Measurements from ENCODE around the gene NAXE.
"Not testable (repeated sequence)": the region's sequence is repeated elsewhere in the genome, so short reads cannot be mapped to it uniquely, and the experiment has no call there.

Gene NAXE

GRCh38 chr1:156552518-156552917 lies 39.1 kb upstream of the NAXE start (continued):
- TF ChIP-seq CREB5 (CRISPR knock-in tag; IDR thresholded peaks at IDR 0.05; ENCODE audit: low read depth) (no peak), SNAI2 (CRISPR knock-in tag; IDR thresholded peaks at IDR 0.05) (no peak), CSDC2 (CRISPR knock-in tag; IDR thresholded peaks at IDR 0.05) (no peak), ISL1 (CRISPR knock-in tag; IDR thresholded peaks at IDR 0.05) (no peak), TSHZ2 (CRISPR knock-in tag; IDR thresholded peaks at IDR 0.05) (no peak)

- not testable (repeated sequence) for ATAC-seq
These were observed 38.6 kb upstream of the NAXE start for GRCh38 chr1:156552937-156553336.

GRCh38 chr1:156553860-156554485 lies 37.6 kb upstream of the NAXE start:
- TF ChIP-seq ZNF8 (CRISPR knock-in tag; IDR thresholded peaks at IDR 0.05) (no peak), ZNF70 (CRISPR knock-in tag; IDR thresholded peaks at IDR 0.05) (no peak), POU6F1 (CRISPR knock-in tag; IDR thresholded peaks at IDR 0.05; ENCODE audit: borderline replicate concordance, low read depth) (no peak), GLIS3 (CRISPR knock-in tag; IDR thresholded peaks at IDR 0.05) (no peak), ZFP3 (CRISPR knock-in tag; IDR thresholded peaks at IDR 0.05) (no peak), ZC3H10 (CRISPR knock-in tag; IDR thresholded peaks at IDR 0.05) (no peak), TOX (CRISPR knock-in tag; IDR thresholded peaks at IDR 0.05; ENCODE audit: borderline replicate concordance) (no peak), CSDC2 (CRISPR knock-in tag; IDR thresholded peaks at IDR 0.05) (no peak), ZFP30 (CRISPR knock-in tag; IDR thresholded peaks at IDR 0.05) (no peak)
- no peak for ATAC-seq

GRCh38 chr1:156554971-156555370 lies 36.6 kb upstream of the NAXE start:
- no peak for ATAC-seq

GRCh38 chr1:156555715-156556114 lies 35.9 kb upstream of the NAXE start:
- TF ChIP-seq ARNTL (CRISPR knock-in tag; IDR thresholded peaks at IDR 0.05; ENCODE audit: borderline replicate concordance, low read depth) (no peak), ISL1 (CRISPR knock-in tag; IDR thresholded peaks at IDR 0.05) (no peak), TCF4 (CRISPR knock-in tag; IDR thresholded peaks at IDR 0.05; ENCODE audit: borderline replicate concordance) (no peak), GLIS3 (CRISPR knock-in tag; IDR thresholded peaks at IDR 0.05) (no peak), OSR1 (CRISPR knock-in tag; IDR thresholded peaks at IDR 0.05) (no peak), PPARA (CRISPR knock-in tag; IDR thresholded peaks at IDR 0.05; ENCODE audit: borderline replicate concordance) (no peak), CSRNP3 (CRISPR knock-in tag; IDR thresholded peaks at IDR 0.05) (no peak), TOX (CRISPR knock-in tag; IDR thresholded peaks at IDR 0.05; ENCODE audit: borderline replicate concordance) (no peak), RARB (CRISPR knock-in tag; IDR thresholded peaks at IDR 0.05) (no peak), ZFP3 (CRISPR knock-in tag; IDR thresholded peaks at IDR 0.05) (no peak)
- ATAC-seq: no peak

More at GRCh38 chr1:156554971-156555370, 36.6 kb upstream of the NAXE start:
- TF ChIP-seq ISL1 (CRISPR knock-in tag; IDR thresholded peaks at IDR 0.05) (no peak), ZNF565 (CRISPR knock-in tag; conservative IDR thresholded peaks at IDR 0.05; ENCODE audit: low read depth) (no peak), SNAI2 (CRISPR knock-in tag; IDR thresholded peaks at IDR 0.05) (no peak), ZFP3 (CRISPR knock-in tag; IDR thresholded peaks at IDR 0.05) (no peak), ZFP30 (CRISPR knock-in tag; IDR thresholded peaks at IDR 0.05) (no peak), POU6F1 (CRISPR knock-in tag; IDR thresholded peaks at IDR 0.05; ENCODE audit: borderline replicate concordance, low read depth) (no peak), PPARA (CRISPR knock-in tag; IDR thresholded peaks at IDR 0.05; ENCODE audit: borderline replicate concordance) (no peak), TOX (CRISPR knock-in tag; IDR thresholded peaks at IDR 0.05; ENCODE audit: borderline replicate concordance) (no peak), ESRRG (CRISPR knock-in tag; IDR thresholded peaks at IDR 0.05) (no peak), OSR1 (CRISPR knock-in tag; IDR thresholded peaks at IDR 0.05) (no peak), CSDC2 (CRISPR knock-in tag; IDR thresholded peaks at IDR 0.05) (no peak)

All from SK-N-SH treated with all-trans-retinoic acid at 6 μM for 48 hours (cell line).